Peyer's patch (tissue), 4 donors: ENCODE results near the gene DCC.

ENCODE experiments used
- POLR2A ChIP-seq, 2 donors: fragments of 450-650 bp; IDR thresholded peaks; one replicate each; pipeline ENCODE4 v1.5.1; 2017; ENCODE audit warnings: antibody characterized with exemption in 2 of 2, mild to moderate bottlenecking in 2 of 2, moderate library complexity in 2 of 2
- TF ChIP-seq, protein P1 (sequence below), 6 experiments: fragments of 450-650 bp in 4 of 6; fragments of 200-600 bp in 2 of 6; sonication (generic) in 1 of 6; IDR thresholded peaks; one replicate each; pipeline ENCODE4 v1.5.1; 2017 to 2019; ENCODE audit warnings: antibody characterized with exemption in 6 of 6, mild to moderate bottlenecking in 3 of 6, moderate library complexity in 1 of 6

DNA sequence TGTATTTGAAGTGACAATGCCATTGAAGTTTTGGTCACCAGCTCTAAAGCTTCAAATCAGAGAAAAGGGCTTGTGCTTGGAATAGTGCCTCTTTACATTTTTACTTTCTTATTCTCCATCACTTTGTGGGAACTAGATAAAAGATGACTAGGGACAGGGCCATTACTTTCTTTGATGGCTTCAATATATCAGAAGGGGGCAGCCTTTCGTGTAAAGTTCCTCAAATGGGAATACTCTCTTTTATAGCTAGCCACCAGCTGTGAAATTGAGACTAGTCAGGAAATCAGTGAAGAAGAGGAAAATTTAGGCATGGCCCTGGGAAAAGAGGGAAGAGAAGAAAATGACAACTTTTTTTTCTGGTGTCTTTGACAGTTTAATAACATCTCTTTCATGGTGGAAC lies 242.5 kb downstream of the DCC start:
- TF ChIP-seq, protein P1, sequence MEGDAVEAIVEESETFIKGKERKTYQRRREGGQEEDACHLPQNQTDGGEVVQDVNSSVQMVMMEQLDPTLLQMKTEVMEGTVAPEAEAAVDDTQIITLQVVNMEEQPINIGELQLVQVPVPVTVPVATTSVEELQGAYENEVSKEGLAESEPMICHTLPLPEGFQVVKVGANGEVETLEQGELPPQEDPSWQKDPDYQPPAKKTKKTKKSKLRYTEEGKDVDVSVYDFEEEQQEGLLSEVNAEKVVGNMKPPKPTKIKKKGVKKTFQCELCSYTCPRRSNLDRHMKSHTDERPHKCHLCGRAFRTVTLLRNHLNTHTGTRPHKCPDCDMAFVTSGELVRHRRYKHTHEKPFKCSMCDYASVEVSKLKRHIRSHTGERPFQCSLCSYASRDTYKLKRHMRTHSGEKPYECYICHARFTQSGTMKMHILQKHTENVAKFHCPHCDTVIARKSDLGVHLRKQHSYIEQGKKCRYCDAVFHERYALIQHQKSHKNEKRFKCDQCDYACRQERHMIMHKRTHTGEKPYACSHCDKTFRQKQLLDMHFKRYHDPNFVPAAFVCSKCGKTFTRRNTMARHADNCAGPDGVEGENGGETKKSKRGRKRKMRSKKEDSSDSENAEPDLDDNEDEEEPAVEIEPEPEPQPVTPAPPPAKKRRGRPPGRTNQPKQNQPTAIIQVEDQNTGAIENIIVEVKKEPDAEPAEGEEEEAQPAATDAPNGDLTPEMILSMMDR (IDR thresholded peaks at IDR 0.05), result no peak
- no peak for TF ChIP-seq POLR2A (IDR thresholded peaks at IDR 0.05)
